GM21717 (cell line): ENCODE measurements around the gene DNAAF8.

Source experiments
- ATAC-seq: cut with Tn5 transposase; IDR thresholded peaks from one replicate; pipeline ENCODE4 v1.9.1; 2021; ENCODE audit warnings: mild to moderate bottlenecking, moderate library complexity; ENCODE audit not compliant: unreplicated experiment

The DNAAF8 gene

DNA sequence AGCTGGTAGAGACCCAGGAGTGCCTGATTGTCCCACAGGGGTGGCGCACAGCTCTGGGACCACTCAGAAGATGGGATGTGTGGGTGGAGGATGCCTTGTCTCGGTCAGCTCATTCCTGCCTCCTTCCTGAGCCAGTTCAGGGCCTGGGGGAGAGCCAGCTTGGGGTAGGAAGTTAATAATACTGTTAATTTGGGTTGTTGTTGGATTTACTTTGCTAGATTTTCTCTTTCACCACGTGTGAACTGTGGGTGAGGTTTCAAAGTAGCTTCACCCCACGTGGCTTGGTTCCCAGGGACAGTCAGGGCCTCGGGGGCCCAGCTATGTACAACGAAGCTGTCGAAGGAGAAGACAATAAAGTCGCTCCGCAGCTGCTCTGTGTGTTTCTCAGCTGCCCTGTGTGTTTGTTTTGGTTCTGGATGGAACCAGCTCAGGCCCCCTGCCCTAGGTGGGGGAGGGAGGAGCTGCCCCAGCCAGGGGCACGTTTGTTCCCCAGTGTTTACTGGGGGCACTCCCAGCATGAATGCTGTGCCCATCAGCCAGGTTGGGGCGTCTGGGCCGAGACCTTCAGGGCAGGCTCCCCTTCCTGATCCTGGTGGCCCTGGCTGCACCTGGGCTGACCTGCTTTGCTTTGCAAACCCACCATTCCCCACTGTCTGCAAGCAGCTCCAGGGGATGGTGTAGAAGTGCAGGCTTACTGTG is 38.7 kb upstream of the DNAAF8 start:
- no peak for ATAC-seq

DNA sequence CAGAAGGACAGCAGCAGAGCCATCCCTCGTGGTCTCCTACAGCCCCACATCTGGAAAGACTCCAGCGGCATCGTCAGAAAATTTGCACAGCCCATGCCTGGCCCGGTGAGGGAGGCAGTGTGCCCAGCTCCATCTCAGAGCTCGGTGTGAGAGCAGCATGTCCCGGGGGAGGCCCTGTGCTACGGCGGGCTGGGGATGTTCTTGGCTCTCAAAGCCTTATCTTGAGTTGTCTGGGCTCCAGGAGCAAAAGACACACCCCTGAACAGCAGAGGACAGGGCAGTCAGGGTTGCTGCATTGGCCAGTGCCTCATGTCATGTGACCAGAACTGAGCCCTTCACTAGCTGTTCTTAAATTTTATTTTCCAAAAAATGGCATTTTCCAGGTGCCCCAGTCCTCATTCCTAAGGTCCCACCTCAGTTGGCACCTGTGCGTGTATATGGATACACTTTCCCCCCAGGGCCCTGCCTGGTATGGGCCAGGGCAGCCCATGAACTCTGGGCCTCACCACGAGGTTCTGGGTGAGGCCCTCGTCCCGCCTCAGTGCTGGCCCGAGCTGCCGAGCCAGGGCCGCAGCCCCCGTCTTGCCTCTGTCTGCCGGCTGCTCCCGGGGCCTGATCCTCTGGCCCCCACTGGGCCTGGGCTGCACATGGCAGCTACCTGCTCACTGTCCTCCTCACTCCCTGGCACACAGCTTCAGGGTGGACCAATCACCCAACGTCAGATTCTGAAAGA is 38.0 kb upstream of the DNAAF8 start:
- no peak for ATAC-seq

DNA sequence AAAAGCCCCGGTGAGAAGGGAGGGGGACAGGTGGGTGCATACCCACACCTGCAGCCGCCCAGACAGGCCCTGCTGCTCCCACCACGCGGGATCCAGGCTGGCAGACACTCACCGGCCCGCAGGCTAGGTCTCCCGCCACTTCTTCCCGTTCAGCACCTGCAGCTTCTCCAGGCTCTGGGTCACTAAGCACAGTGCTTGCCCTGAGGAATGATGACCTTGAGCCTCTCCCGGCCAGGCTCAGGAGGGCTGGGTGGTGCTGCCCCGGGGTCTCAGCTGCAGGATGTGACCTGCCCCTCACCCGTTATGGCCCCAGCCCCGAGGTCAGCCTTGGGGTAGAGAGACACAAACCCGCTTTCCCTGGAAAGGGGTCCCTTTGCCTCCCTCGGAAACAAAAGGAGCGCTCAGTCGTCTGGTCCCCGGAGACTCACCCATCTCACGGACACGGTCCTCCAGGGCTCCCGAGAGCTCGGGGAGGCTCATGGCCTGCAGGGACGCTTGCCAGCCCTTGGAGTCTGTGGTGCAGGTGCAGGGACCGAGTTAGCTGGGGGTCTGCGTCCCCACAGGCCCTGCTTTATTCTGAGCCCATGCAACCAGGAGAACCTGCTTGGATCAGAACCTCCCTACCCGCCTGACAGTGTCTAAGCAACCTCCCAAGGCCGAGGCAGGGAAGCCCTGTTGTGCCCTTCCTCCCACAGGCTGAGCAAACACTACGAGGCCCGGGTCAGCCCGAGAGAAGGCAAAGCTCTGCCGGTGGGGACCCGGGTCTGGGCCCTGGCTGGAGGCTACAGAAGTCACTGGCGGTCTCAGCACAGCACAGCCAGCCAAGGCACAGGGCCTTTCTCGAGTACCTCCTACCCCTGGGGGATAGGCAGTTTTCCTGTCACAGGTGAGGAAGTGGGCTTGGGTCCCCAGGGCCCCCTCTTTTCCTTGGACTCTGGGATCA is 37.2 kb upstream of the DNAAF8 start:
- no peak for ATAC-seq

DNA sequence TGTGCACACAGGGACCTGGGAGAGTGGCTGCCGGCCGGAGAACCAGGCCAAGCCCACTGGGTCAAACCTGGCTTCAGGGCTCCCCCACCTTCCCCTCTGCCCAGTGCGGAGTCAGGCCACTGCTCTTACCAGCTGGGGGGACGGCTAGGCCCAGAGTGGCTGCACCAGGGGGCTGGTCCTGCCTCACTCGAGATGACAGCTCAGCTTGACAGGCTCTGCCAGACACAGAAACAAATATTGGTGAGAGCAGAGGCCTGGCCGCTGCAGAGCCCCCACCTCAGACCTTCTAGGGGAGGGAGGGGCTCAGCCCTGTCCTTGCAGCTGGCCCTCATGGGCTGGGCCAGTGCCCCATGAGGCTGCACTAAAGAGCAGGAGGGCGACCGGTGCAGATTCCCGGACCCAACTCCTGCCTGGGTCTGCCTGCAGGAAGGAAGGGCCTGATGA is 36.5 kb upstream of the DNAAF8 start:
- ATAC-seq = no peak

DNA sequence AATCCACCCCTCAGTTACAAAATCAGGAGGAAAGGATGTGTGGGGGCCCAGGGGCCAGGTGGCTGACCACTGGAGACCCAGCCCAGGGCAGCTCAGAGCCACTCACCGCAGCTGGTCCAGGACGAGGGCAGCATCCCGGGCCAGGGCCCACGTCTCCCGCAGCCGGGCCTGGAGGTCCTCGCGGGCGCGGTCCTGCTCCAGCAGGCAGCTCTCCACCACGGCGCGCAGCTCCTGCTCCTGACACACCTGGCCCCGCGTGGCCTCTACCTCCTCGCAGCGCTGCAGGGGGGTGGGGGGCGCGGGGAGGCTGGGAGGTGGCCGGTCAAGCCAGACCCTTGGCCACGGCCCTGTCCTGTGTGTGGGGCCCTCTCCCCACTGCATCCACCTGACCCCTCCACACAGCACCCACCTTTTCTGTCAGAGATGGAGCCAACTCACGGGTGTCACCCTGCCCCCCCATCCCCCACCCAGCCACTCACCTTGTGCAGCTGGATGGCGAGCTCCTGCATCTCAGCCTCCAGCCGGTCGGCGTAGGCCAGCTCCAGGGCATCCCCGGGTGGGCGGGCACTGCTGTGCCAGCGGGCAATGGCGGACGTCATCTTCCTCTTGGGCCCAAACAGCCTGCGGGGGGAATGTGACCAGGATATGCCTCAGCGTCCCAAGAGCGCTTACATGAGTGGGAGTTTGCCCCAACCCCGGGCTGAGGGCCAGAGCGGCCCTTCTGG is 35.9 kb upstream of the DNAAF8 start:
- no peak for ATAC-seq

DNA sequence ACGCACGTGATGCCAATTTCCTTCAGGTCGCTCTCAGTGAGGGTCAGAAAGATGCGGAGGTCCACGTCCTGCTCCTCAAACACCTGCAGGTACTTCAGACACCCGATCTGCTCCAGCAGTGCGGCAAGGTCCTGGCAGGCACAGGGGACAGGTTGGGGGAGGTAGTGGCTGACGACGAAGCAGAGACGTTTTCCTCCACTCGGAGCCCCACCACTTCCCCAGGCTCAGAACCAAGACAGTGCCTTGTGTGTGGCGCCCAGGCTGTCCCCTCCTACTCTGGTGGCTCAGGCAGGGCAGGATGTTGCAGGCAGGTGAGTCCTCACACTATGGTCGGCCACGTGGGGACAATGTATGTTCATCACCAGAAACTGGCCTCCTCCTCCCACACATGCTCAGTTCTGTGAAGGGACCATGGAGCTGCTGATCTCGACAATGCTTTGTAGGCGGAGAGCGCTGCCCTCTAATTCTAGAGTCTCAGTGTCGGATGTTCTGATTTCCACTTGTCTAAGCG is 35.2 kb upstream of the DNAAF8 start:
- ATAC-seq = no peak

DNA sequence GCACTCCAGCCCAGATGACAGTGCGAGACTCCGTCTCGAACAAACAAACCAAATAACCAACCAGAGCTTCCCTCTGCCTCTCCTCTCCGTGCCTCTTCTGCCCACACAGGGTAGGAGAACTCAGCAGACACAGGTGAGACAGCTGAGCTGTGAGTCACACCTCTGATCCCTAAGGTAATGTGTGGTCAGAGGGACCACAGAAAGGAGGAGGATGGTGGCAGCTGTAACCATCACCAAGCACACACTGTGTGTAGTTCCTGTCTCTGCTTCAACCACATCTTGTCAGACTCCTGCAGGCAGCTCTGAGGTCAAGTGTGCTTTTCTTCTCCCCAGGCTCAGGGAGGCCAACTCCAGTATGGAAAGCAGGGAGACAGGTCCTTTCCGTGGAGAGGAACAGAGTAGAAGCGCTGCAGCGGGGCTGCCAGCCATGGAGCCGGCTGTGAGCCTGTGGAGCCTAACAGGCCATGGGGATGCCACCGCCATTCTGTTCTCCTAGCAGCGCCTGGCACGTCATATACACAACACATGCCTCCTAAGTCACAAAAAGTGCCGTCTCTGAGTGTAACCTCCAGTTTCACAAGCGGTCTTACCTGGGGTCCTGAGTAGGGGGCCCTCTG is 33.8 kb upstream of the DNAAF8 start:
- no peak for ATAC-seq

DNA sequence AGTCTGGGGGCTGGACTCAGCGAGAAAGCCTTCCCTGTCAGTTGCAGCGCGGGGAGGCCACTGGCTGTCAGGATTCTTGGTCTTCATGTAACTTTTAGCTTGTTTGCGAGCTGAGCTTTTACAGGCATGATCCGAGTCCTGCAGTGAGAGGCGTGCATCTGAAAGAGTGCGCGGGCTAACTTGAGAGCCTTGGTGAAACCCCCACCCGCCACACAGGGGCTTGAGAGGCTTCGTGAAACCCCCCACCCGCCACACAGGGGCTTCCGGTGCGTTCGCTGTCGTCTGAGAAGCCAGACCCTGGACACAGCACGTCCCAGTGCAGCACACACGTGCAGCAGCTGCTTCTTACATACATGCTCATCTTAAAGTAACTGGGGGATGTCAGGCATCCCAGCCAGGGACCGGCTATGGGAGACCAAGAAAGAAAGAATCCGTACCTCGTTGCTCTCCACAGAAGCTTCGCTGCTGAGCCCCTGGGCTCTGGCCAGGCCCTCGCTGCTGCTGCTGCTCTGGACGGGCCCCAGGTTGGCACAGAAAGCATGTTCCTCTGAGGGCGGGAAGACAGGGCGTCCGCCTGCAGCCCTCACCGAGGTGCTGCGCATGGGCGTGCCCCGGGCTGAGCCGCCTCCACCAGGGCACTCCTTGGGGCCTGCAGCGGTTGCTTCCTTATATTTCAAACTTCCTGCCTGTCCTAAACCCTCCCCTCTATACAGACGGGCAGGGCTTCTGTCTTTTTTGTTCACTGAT is 33.2 kb upstream of the DNAAF8 start:
- no peak for ATAC-seq

DNA sequence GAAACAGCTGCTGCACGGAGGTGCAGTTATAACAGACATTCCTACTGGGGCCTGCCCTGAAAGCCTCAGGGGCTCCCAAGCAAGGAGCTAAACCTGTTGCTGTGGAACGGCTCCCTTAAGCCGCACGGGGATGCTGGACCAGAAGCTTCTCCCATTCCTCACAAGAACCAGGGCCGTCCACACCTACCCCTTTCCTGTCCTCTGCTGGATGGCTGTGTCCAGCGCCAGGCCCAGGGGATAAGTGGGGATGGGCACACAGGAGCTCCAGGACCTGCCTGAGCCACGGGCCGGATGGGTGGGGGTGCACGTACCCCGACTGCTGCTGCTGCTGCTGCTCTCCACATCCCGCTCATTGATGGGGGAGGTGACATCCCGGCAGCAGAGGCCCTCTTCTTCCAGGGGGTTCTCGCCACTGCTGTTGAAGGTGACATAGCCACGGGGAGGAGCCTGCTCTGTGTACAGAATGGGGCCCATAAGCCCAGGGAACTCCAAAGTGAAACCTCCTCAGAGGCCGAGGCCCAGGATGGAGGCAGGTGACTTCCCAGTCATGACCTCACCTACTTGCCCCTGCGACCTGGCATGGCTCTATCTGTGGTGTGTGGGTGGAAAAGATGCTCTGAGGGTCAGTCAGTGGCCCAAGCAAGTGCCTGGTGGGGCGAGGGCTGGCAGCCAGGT is 32.4 kb upstream of the DNAAF8 start:
- no peak for ATAC-seq

DNA sequence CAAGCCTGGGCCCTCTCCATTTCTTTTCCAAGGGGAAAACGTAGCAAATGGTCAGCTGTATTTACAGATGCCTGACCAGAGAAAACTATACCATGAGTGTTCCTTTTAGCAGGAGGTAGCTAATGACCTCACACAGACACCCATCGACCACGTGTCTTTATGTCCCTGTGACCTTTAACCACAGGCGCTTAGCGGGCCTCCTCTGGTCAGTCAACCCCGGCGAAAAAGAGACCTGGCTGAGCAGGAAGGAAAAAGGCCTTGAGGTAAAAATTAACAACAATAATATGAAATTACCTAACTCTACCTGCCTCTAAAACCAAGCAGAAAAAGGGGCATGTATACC is 31.9 kb upstream of the DNAAF8 start:
- no peak for ATAC-seq

DNA sequence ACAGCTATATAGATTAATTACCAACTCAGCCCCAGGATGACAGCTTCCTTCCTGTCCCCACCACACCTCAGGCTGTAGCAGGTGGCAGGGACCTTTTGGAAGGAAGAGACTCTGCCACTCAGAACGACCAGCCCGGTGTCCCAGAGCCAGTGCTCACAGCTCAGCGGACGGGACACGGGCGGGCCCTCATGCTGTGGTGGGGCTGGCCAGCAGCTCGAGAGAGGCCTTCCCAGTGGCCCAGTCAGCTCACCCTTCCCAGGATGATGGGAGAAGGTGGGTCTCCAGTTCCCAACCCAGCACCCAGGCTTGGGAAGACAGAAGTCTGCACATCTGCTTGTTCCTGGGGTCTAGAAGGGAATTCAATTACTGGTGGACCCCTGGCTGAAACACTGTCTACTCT is 30.4 kb upstream of the DNAAF8 start:
- no peak for ATAC-seq

DNA sequence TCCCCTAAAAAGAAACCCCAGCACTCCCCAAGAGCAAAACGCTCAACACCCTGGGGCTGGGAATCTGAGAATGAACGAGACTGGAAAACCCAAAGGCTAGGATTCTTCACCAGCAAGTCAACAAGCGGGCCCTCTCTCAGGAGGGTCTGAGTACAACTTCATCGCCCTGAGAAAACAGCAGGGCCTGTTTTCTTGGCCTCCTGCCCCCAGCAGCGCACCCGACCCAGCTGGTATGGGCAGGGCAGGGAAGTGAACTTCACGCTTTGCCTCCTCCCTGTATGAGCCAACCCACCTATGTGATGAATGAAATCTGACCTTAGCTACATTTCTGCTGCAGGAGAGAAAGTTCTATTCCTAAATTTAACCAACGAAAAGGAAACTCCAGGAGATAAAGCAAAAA is 29.8 kb upstream of the DNAAF8 start:
- ATAC-seq = no peak

DNA sequence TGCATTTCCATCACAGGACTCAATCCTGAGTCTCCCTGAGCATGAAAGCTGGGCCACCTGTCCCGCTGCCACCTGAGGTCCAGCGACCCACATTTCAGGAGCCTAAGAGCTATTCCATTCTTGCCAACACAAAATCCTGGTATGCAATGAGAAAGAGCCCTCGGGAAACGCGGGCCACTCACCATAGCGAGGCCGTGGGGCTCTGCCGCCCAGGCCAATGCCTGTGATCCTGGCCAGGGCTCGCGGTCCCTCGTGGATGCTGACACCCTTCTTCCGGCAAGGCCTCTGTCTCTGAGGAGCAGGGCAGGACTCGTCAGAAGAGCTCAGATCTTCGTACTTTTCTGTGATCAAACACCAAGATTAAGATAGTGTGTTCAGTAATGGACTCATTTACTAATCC is 29.4 kb upstream of the DNAAF8 start:
- no peak for ATAC-seq

DNA sequence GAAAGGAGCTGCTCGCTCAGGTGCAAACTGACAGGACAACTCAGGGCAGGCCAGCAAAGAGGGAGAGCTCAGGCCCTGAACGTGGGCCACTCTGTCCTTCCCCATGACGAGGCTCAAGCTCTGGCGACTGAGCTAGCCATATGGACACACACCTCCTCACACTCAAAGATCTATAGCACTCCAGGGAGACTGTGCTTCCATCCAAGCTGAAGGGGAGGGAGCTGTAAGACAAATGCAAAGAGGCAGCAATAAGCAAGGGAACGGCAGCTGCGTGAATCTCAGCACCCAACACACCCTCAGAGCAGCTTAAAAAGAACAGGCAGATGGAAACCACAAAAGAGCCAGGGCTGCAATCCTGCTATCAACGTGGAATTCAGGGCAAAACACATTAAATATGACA is 27.5 kb upstream of the DNAAF8 start:
- ATAC-seq = no peak

DNA sequence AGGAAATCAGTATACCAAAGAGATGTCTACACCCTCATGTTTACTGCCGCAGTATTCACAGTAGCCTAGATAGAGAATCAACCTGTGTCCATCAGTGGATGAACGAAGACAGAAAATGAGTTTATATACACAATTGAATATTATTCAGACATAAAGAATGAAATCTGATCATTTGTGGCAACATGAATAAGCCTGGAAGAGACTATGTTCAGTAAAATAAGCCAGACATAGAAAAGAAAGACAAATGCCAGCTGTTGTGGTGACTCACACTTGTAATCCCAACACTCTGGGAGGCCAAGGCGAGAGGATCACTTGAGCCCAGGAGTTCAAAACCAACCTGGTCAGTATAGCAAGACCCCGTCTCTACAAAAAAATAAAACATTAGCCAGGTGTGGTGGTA is 24.9 kb upstream of the DNAAF8 start:
- ATAC-seq = no peak

DNA sequence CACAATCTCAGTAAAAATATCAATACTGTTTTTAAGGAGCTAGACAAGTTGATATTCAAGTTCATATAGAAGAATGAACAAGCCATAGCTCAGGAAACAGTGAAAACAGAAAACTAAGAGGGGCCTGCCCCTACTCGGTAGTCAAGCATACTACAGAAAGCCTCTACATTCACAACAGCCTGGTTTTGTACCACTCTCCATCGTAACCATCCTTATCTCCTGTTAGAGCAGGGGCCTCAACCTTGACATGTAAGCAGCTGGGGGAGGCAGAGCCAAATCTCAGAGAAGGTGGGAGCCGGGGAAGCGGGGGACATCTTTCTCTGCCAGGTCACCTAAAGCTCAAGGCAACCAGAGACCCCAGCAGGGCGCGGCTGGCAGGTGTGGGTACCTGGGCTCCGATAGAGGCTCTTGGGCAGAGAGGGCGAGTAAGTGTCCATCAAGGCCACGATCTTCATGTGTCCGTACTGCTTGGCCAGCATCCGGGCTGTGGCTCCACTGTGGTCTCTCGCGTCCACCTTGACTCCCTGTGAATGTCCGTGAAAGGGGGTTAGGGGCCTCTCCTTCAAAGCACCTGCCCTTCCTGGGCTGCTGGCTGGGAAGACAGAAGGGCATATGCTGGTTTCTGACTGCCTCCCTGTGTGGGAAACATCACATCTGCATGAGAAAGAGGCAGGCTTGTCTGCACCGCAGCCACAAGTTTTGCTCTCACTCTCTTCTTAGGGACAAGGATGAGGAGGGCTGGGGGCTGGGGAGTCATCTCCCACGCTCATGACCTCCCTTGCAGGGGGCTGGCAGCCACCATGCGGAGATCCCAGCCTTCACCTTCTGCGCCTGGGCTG is 20.5 kb upstream of the DNAAF8 start:
- ATAC-seq = no peak

DNA sequence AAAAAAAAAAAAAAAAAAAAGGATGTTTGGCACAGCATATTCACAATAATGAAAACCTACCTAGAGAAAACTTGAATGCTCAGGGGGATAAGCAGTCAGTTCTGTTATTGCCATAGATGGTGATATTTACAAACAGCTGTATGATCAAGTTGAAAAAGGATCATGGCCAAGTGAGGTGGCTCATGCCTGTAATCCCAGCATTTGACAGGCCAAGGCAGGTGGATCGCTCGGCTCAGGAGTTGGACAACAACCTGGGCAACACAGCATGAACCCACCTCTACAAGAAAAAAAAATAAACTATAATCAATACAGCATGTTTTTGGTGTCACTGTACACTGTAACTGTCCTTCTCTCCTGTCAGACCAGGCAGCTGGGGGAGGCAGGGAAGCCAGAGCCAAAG is 19.3 kb upstream of the DNAAF8 start:
- ATAC-seq = no peak

DNA sequence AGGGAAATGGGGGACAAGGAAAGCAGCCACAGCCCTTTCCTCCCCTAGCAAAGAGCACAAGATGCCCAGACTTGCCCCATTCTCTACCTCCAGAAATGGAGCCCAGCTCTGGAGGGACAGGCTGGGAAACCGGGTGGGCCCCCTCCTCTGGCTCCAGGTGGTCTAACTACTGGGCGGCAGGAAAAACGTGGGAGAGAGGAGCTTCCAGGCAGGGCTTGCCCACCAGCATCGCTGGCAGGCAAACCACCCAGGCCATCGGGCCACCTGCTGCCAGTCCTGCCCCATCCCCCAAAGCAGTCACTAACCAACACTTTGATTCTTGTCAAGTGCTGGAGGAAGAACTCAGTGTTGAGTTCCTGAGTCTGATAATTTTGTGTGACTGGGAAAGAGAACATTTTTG is 15.9 kb upstream of the DNAAF8 start:
- ATAC-seq = no peak
